Measurements from ENCODE around the gene TECPR2. TPM values are rescaled to one million over a fixed set of nuclear protein-coding genes. Genes with fewer than 3 reads are reported as not detected.

The TECPR2 gene
- total and polyA plus RNA-seq, 2 of the 13 experiments (the other 11 are each of a cell fraction or from before 2014, with no cell fraction given): 3.5 to 5.7 TPM

DNA sequence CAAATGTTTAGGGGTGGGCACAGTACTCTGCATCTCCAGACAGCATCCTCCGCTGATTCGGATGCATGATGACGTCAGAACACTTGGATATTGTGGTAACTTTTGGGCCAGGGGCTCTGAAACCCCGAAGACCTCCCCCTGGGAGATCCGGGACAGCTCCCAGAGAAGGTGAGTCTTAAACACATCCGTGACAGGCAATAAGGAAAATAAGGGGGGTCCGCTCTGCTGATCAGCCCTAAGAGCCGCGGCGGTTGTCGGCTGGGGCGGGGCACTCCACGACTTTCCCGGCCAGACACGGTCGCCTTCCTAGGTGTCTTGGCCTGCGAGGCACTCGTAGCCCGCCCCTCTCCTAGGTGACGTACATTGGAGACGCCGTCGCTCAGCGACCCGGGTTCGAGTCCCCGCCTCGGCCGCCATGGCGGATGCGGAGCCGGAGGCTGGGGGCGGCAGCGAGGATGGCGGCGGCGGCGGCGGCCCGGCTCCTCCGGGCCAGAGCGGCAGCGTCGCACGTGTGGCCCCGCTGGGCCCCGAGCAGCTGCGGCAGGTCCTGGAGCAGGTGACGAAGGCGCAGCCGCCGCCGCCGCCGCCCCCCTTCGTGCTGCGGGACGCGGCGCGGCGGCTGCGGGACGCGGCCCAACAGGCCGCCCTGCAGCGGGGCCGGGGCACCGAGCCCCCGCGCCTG lies 43.2 kb upstream of the TECPR2 start, which contains the start of gene ZNF839 (continued):
- TF ChIP-seq ZNF451 (CRISPR knock-in tag; IDR thresholded peaks at IDR 0.05): 0 out of 2 replicates have a peak, but pooled peaks have one; percentile 29
- TF ChIP-seq, protein P1, sequence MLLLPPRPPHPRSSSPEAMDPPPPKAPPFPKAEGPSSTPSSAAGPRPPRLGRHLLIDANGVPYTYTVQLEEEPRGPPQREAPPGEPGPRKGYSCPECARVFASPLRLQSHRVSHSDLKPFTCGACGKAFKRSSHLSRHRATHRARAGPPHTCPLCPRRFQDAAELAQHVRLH (CRISPR knock-in tag; IDR thresholded peaks at IDR 0.05; ENCODE audit: borderline replicate concordance, low read depth): no peak
- TF ChIP-seq ZKSCAN5 (CRISPR knock-in tag; IDR thresholded peaks at IDR 0.05): no peak
- peak; percentile 25 for TF ChIP-seq TAF15 (IDR thresholded peaks at IDR 0.05; ENCODE audit: low read depth, low read length, poor library complexity, severe bottlenecking)
- TF ChIP-seq KDM5B (CRISPR knock-in tag; IDR thresholded peaks at IDR 0.05; ENCODE audit: borderline replicate concordance): no peak
- no peak for TF ChIP-seq ZNF891 (CRISPR knock-in tag; IDR thresholded peaks at IDR 0.05)
- TF ChIP-seq, protein P2, sequence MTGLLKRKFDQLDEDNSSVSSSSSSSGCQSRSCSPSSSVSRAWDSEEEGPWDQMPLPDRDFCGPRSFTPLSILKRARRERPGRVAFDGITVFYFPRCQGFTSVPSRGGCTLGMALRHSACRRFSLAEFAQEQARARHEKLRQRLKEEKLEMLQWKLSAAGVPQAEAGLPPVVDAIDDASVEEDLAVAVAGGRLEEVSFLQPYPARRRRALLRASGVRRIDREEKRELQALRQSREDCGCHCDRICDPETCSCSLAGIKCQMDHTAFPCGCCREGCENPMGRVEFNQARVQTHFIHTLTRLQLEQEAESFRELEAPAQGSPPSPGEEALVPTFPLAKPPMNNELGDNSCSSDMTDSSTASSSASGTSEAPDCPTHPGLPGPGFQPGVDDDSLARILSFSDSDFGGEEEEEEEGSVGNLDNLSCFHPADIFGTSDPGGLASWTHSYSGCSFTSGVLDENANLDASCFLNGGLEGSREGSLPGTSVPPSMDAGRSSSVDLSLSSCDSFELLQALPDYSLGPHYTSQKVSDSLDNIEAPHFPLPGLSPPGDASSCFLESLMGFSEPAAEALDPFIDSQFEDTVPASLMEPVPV (CRISPR knock-in tag; IDR thresholded peaks at IDR 0.05): no peak
- TF ChIP-seq NFE2L2 (IDR thresholded peaks at IDR 0.05; ENCODE audit: low read length): no peak
- peak; percentile 67; the same call in 1 of the 2 replicates for TF ChIP-seq ZBTB21 (CRISPR knock-in tag; IDR thresholded peaks at IDR 0.05)
- TF ChIP-seq, protein P3, sequence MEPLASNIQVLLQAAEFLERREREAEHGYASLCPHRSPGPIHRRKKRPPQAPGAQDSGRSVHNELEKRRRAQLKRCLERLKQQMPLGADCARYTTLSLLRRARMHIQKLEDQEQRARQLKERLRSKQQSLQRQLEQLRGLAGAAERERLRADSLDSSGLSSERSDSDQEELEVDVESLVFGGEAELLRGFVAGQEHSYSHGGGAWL (CRISPR knock-in tag; IDR thresholded peaks at IDR 0.05): no peak; the same call in 1 of the 2 replicates
- no peak for TF ChIP-seq PPARG (CRISPR knock-in tag; conservative IDR thresholded peaks at IDR 0.05)
- TF ChIP-seq ZNF607 (CRISPR knock-in tag; IDR thresholded peaks at IDR 0.05; ENCODE audit: borderline replicate concordance): peak; percentile 28; the same call in 1 of the 2 replicates
- no peak for TF ChIP-seq NFYC (CRISPR knock-in tag; IDR thresholded peaks at IDR 0.05)
- peak; percentile 83 for TF ChIP-seq KAT8 (CRISPR knock-in tag; IDR thresholded peaks at IDR 0.05)
- 0 out of 2 replicates have a peak, but pooled peaks have one; percentile 32 for TF ChIP-seq ZNF446 (CRISPR knock-in tag; IDR thresholded peaks at IDR 0.05)
- TF ChIP-seq, protein P4, sequence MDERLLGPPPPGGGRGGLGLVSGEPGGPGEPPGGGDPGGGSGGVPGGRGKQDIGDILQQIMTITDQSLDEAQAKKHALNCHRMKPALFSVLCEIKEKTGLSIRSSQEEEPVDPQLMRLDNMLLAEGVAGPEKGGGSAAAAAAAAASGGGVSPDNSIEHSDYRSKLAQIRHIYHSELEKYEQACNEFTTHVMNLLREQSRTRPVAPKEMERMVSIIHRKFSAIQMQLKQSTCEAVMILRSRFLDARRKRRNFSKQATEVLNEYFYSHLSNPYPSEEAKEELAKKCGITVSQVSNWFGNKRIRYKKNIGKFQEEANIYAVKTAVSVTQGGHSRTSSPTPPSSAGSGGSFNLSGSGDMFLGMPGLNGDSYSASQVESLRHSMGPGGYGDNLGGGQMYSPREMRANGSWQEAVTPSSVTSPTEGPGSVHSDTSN (CRISPR knock-in tag; IDR thresholded peaks at IDR 0.05): no peak
- TF ChIP-seq HNRNPUL1 (IDR thresholded peaks at IDR 0.05; ENCODE audit: low read depth, low read length): no peak
- TF ChIP-seq ZFP1 (CRISPR knock-in tag; IDR thresholded peaks at IDR 0.05): no peak
- peak; percentile 84; the same call in 1 of the 2 replicates for TF ChIP-seq SPEN (CRISPR knock-in tag; IDR thresholded peaks at IDR 0.05; ENCODE audit: low read depth)
- 0 out of 2 replicates have a peak, but pooled peaks have one; percentile 18 for TF ChIP-seq ERF (CRISPR knock-in tag; IDR thresholded peaks at IDR 0.05)
- no peak for TF ChIP-seq ZNF652 (CRISPR knock-in tag; IDR thresholded peaks at IDR 0.05; ENCODE audit: borderline replicate concordance, low read depth)
- no peak for TF ChIP-seq PRMT3 (CRISPR knock-in tag; IDR thresholded peaks at IDR 0.05; ENCODE audit: borderline replicate concordance, low read depth)
